HG03060 (cell line): ENCODE results near the gene ABHD1.
"Not testable (repeated sequence)": the region's sequence is repeated elsewhere in the genome, so short reads cannot be mapped to it uniquely, and the experiment has no call there.

ENCODE experiments used
- ATAC-seq: cut with Tn5 transposase; IDR thresholded peaks from one replicate; pipeline ENCODE4 v1.9.1; 2021; ENCODE audit warnings: low read depth, moderate number of reproducible peaks; ENCODE audit not compliant: unreplicated experiment

Gene ABHD1

DNA sequence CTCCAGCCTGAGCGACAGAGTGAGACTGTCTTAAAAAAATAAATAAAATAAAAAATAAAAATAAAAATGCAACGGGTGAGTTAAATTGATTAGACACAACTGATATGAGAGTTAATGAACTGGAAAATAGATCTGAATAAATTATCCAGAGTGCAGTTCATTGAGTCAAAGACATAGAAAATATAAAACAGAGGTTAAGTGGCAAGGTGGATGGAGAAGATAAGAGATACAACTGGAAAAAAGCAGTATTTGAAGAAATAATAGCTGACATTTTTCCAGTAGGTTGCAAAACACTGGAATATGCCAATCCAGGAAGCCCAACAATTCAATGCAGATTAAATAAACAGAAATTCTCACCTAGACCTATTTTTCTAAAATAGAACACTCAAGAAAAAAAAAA is 15.4 kb upstream of the ABHD1 start:
- no peak for ATAC-seq

DNA sequence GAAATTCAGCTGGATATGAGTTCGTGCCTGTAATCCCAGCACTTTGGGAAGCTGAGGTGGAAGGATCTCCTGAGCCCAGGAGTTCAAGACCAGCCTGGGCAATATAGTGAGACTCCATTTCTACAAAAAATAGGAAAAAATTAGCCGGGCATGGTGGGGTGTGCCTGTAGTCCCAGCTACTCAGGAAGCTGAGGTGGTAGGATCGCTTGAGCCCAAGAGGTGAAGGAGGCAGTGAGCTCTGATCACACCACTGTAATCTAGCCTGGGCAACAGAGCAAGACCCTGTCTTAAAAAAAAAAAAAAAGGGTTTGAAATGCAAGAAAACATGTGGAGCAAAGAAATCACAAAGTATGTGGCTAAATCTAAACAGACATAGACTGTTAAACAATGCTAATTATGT is 14.5 kb upstream of the ABHD1 start:
- ATAC-seq: no peak

DNA sequence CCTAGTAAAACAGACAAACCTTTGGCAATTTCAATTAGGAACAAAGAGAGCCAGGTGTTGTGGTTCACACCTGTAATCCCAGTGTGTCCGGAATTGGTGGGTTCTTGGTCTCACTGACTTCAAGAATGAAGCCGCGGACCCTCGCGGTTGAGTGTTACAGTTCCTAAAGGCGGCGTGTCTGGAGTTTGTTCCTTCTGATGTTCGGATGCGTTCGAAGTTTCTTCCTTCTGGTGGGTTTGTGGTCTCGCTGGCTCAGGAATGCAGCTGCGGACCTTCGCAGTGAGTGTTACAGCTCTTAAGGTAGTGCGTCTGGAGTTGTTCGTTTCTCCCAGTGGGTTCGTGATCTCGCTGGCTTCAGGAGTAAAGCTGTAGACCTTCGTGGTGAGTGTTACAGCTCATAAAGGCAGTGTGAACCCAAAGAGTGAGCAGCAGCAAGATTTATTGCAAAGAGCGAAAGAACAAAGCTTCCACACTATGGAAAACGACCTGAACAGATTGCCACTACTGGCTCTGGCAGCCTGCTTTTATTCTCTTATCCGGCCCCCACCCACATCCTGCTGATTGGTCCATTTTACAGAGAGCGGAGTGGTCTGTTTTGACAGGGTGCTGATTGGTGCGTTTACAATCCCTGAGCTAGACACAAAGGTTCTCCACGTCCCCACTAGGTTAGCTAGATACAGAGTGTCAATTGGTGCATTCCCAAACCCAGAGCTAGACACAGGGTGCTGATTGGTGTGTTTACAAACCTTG is 12.8 kb upstream of the ABHD1 start:
- not testable (repeated sequence) for ATAC-seq

DNA sequence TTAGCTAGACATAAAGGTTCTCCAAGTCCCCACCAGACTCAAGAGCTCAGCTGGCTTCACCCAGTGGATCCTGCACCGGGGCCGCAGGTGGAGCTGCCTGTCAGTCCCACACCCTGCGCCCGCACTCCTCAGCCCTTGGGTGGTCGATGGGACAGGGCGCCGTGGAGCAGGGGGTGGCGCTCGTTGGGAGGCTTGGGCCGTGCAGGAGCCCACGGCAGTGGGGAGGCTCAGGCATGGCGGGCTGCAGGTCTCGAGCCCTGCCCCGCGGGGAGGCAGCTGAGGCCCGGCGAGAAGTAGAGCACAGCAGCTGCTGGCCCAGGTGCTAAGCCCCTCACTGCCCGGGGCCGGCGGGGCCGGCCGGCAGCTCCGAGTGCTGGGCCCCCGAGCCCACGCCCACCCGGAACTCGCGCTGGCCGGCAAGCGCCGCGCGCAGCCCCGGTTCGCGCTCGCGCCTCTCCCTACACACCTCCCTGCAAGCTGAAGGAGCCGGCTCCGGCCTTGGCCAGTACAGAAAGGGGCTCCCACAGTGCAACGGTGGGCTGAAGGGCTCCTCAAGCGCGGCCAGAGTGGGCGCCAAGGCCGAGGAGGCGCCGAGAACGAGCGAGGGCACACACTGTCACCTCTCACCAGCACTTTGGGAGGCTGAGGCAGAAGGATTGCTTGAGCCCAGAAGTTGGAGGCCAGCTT is 12.1 kb upstream of the ABHD1 start:
- not testable (repeated sequence) for ATAC-seq

DNA sequence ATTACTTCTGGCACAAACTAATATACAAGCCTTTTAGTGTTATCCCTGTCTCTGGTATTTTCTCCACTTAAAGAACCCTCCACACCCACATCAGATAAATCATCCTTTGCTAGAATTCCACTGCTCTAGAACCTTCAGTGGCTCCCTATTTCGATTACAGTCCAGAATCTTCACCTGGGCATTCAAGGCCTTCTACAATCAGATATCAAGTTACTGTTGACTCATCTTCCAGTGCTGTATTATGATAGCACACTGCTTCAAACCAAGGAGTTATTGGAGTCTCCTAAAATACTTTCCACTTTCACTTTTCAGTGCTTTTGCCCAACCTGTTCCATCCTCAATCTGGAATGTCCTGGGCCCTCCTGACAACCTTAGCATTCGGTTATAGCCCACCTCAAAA is 8.1 kb upstream of the ABHD1 start:
- no peak for ATAC-seq

DNA sequence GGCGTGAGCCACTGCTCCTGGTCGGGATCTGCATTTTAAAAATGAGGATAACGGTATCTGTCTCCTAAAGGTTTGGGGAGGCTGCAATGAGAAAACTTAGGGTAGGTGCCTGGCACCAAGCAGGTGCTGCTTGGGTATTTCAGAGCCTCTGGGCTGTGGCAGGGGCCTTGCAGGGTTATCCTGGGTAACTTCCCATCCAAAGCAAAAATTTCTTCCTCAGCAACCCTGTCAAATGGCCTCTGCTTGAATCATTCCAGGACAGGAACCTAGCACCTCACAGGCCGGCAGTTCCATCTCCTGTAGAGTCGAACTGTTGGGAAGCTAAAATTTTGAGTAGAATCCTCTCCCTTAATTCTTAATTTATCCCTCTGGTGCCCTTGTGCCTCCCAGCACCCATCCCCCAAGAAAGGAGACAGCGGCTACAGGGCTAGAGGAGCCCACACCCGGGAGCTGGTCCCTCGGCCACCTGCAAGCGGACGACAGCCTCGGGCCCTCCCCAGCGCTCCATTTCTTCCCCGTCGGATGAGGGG is 5.6 kb upstream of the ABHD1 start:
- no peak for ATAC-seq

DNA sequence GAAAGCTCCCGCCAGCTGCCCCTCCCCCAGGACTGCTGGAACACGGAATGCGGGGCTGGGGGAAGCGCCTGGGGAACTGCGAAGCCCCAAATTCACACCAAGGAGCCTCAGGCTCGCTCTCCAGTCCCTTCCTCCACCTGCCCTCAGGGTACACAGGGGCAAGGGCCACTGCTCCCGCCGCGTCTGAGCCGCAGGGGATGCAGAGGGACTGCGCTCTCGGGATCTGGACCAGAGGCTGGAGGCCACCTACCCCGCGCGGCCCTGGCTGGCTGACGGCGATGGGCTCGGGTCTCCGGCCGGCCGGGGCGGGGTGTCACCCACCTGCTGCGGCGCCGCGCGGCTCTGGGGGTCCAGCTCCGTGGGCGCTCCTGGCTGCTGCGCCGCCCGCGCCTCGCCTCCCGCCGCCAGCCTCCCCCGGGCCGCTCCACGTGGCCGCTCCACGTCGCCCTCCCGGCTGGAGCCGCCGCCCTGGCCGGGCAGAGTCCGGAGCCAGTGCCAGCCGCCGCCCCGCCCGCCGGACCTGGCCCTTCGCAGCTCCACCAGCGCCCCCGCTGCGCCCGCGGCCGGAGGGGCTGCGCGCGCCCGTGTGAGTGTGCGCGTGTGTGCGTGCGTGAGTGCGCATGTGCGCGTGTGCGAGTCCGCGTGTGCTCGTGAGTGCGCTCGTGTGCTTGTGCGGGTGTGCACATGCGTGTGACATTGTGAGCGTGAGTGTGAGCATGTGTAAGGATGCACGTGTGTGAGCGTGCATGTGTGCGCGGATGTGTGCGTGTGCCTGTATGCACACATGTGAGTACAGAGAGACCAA is 4.9 kb upstream of the ABHD1 start, which contains the start of gene CGREF1:
Gene CGREF1 (minus strand): TSS at position 604 of the 805 bp plus-strand sequence. CDS start 14,762 bp downstream, outside the sequence.
- ATAC-seq: no peak

DNA sequence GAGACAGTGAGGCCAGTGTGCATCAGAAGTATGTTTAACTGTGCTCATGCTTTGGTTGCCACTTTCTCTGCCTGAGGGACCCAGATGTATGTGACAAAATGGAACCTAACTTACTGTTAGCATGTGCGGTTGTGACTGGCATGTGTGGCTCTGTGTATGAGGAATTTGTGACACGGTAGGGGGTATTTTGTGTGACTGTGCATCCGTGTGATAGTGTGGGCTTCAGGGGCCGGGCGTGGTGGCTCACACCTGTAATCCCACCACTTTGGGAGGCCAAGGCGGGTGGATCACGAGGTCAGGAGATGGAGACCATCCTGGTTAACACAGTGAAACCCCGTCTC is 4.3 kb upstream of the ABHD1 start:
- ATAC-seq: not testable (repeated sequence)

DNA sequence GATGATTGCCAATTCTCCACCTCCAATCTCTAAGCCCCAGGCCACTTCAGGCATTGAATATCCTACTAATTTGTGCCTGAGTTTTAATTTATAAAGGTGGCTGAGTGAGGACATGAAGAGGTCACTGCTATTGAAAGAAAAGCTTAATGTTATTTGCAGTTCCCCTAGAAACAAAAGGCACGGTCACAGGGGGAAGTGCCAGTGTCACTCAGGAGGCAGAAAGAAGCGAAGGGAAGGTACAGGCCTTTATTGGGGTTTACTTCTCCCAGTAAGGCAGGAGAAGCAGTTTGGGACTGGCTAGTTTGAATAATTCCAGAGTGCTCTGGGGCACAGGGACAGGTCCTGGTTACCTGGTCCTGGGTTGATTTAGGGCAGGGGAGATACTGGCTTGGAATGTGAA is 1.7 kb upstream of the ABHD1 start:
- no peak for ATAC-seq

DNA sequence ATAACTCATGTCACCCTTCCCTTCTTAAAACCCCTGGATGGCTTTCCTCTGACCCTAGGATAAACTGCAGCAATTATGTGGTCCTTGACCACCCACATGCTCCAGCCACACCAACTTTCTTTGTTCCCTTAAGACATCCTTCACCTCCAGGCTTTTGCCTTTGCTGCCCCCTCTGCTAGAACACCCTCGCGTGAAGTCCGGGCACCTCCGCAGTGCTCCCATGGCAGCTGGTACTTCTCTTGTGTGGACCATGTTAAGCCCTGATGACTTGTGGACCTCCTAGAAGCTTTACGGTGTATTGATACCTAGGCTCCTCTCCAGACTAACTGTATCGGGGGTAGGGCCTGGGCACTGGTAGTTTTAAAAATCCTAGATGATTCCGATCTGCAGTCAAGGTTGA is 824 bp upstream of the ABHD1 start:
- no peak for ATAC-seq

DNA sequence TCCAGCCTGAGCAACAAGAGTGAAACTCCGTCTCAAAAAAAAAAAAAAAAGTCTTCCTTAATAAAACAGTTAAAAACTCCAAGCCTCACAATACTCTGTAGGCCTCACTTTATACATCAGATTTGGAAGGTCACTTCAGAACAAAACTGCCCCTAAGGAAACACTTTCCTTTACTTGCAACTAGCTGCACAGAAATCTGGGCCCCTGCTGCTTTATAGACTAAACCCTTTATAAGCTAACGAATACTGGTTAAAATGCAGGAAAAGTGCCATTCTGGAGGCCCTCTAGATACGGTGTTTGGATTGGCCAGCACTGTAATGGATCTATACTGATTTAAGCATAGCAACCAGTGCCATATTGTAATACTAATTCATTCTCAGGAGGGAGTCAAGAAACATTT is 1.5 kb downstream of the ABHD1 start:
- no peak for ATAC-seq

DNA sequence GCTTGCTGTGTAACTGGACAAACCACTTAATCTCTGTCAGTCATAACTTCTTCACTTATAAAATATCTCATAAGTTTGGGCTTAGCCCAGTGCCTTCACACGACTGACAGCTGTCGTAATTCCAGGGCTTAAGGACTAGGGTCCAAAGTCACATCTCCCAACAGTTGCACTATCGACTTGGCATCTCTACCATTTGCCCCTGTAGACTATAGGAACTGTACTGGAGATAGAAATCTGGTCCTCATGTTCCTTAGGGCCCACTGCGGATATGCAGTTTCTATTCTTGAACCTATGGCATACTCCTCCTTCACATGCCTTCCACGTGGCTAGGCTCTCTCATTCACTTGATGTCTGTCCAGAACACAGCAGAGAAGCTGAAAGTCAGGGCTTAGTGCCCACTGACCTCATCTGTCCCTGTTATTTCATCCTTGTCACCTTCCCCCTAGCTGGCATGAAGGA is 2.7 kb downstream of the ABHD1 start:
- no peak for ATAC-seq

DNA sequence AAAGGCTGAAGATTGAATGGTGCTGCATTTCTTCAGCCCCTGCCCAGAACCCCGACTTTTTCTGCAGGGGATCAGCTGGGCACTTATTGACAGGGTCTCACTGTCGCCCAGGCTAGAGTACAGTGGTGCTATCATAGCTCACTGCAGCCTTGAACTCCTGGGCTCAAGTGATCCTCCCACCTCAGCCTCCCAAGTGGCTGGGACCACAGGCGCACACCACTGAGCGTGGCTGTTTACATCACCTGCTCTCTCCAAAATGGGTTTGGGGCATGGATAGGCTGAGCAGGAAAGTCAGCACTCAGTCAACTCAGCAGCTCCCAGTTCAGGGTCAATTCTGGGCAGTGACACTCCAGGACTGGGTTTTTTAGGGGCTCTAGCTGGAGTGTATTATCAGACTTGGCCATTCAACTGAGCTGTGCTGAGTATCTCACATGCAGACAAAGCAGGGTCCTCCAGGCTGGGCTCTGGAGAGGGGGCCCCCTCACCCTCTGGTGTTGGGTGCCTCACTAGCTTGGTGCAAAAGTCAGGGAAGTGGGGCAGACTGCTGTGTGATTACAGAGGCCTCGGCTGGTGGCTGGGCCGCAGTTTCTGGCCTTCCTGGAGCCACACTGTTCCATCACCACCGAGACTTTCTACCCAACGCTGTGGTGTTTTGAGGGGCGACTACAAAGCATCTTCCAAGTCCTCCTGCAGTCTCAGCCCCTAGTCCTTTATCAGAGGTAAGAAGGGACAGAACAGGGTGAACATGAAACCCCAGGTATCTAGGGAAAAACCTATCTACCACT is 4.5 kb downstream of the ABHD1 start:
- no peak for ATAC-seq

DNA sequence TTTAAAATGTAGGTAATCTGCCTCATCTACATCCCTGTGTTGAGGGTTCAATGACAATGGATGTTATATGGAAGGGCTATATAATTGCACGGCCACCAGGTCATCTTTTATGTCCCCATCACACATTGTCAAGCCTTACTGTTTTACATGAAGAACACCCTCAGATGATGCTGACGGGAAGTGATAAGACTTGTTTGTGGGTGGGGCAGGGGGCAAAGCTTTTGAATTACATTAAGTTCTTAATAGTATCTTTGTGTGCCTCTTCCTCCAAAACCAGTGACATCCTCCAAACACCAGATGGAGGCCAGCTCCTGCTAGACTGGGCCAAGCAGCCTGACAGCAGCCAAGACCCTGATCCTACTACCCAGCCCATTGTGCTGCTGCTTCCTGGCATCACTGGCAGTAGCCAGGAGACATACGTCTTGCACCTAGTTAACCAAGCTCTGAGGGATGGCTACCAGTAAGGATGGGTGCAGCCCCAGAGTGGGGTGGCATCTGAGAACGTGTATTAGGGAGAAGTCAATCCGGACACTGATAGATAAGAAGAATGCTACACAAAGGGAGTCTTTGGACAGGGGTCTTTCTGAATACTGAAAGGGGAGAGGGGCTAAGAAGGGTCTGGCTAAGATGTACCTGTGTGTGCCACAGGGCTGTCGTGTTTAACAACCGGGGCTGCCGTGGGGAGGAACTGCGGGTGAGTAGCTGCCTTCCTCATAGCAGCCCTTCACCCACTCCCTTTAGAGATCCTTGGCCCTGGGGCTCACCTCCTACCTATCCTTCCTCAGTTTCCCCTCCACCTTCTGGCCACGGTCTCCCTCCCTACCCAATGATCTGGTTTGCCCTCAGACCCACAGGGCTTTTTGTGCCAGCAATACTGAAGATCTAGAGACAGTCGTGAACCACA is 5.3 kb downstream of the ABHD1 start:
- ATAC-seq: no peak

DNA sequence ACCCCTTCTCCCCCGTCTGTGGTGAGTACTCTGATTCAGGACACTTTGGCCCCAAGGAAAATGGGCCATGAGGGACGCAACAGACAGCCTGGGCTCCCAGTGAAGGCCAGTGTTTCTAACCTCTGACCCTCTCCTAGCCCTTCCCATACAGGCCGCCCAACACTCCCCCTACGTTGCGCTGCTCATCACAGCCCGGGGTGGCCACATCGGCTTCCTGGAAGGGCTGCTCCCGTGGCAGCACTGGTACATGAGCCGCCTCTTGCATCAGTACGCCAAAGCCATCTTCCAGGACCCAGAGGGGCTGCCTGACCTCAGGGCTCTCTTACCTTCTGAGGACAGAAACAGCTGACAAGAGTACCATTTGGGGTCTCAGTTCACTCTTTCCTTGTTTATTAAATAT is 6.8 kb downstream of the ABHD1 start:
- ATAC-seq: no peak

DNA sequence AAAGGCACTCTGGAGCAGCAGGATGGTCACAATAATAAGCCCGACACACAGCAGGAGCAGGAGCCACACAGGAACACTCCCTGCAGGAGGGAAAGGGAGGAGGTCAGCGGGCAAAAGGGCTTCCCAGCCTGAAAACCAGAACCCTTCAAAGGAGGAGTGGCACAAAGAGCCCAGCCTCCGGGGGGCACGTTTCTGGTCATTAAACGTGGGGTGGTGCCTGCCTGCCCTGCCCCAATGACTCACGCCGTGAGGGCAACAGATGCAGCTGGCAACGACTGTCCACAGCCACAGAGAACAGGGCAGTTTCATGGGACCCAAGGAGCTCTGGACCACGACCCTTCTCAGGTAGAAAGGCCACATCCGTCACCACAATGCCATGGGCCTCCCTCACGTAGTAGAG is 7.8 kb downstream of the ABHD1 start:
- ATAC-seq: no peak

DNA sequence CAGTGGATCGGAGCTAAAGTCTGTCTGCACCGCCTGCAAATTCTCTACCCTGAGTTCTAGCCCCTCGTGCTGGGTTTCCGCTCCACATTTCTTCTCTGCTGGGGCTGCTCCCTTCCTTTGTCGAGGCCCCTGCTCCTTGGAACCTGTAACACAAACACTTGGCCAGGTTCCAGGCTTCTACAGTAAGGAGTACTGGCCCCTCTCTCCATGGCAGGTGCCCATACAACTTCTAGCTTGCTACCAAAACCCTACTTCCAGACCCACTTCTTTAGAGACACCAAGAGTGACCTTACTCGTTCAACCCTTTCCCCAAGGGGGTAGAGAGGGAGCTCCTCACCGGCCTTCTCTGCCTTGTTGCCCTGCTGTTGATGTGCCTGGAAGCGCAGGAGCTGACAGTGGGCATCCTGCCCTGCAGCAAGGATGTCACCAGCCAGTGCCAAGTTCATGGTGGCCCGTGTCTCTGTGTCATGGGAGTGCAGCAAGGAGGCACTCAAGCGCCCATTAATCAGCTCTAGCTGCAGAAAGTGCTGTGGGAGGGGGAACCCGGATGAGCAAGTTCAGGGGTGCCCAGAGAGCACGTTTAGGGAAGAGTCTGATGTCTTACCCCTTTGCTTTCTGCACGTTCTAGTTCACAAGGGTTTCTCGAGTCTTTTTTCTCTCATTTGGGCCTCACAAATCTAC is 9.7 kb downstream of the ABHD1 start:
- no peak for ATAC-seq

DNA sequence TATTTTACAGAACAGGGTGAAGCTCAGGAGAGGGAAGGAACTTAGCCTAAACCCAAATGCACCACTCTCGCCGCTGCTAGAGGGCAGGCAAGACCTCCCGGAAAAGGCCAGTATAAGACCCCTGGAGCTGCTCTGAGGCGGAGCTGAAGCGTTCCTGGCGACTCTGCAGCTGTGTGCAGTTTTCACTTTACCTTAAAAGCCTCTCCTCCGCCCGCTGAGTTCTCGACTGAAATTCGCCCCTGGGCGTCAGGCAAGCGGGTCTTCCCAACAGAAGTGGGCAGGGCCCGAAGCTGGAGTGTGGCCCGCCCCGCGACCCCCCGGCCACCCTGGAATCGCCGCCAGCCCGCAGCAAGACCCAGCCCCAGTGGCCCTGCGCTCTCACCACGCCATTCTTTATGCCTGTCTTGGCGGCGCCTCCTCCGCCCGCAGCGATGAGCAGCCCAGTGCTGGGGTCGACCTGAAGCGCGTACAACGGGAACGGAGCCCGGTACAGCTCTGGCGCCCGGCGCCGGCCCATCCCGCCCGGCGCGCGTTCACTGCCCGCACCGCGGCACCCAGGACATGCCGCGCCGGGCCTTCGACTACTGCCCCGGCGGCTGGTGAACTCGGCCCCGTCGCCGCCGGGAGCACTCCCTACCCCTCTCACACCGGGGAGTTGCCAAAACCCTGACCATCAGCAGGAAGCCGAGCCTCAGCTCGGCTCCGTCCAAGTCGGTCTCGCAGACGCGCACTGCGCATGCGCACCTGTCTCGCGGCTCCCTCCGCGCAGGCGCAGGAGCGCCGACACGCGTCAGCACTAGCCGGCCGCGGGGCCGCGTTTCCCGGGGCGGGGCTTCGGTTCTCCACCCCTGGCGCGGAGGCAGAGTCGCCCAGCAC is 10.5 kb downstream of the ABHD1 start, which contains the start of gene PREB:
Gene PREB (minus strand): TSS at position 732 of the 876 bp plus-strand sequence. CDS start 215 bp downstream, at position 517.
- peak; percentile 40 for ATAC-seq
